Hindlimb muscle (tissue), 1 donor: ENCODE measurements around the gene G2E3. TPM values are rescaled to one million over a fixed set of nuclear protein-coding genes. Genes with fewer than 3 reads are reported as not detected.
"Not testable (repeated sequence)": the region's sequence is repeated elsewhere in the genome, so short reads cannot be mapped to it uniquely, and the experiment has no call there.

ENCODE experiments used
- DNase-seq: peaks from one replicate; pipeline ENCODE4 v3.0.0-alpha.2; 2013
- polyA plus RNA-seq: library from polyadenylated mRNA; unstranded; fragments of 120-200 nt; gene quantifications from one replicate; pipeline ENCODE4 v1.2.1, GENCODE V29; 2013; ENCODE audit not compliant: insufficient read length

Gene G2E3
- polyA plus RNA-seq, 1 donor = 15.0 TPM

- DNase-seq = no peak
Observed at GRCh38 chr14:30607156-30607780, 48.3 kb downstream of the G2E3 start.

- DNase-seq = no peak
Observed at GRCh38 chr14:30608533-30609006, 49.6 kb downstream of the G2E3 start.

- DNase-seq = peak; percentile 54
Observed at GRCh38 chr14:30610787-30611343, 51.9 kb downstream of the G2E3 start.

GRCh38 chr14:30614155-30614554 is 55.2 kb downstream of the G2E3 start:
- no peak for DNase-seq

- DNase-seq = no peak
Observed at GRCh38 chr14:30620178-30620577, 61.2 kb downstream of the G2E3 start.

GRCh38 chr14:30621354-30621939 is 62.5 kb downstream of the G2E3 start:
- DNase-seq = peak; percentile 39

- DNase-seq = peak; percentile 96
Observed at GRCh38 chr14:30621940-30622830, 63.2 kb downstream of the G2E3 start, which contains the start of gene SCFD1. Gene SCFD1, plus strand, starts transcription at chr14:30622319. Its CDS starts 20 bp downstream, at chr14:30622339.

GRCh38 chr14:30623412-30624131 is 64.6 kb downstream of the G2E3 start:
- no peak for DNase-seq

- no peak for DNase-seq
Observed at GRCh38 chr14:30624132-30624423, 65.1 kb downstream of the G2E3 start.

GRCh38 chr14:30625533-30625932 is 66.6 kb downstream of the G2E3 start:
- no peak for DNase-seq

GRCh38 chr14:30629432-30629831 is 70.5 kb downstream of the G2E3 start:
- DNase-seq = not testable (repeated sequence)

GRCh38 chr14:30630248-30630647 is 71.3 kb downstream of the G2E3 start:
- DNase-seq = no peak

GRCh38 chr14:30632730-30633129 is 73.8 kb downstream of the G2E3 start:
- no peak for DNase-seq

GRCh38 chr14:30638926-30639325 is 80.0 kb downstream of the G2E3 start:
- DNase-seq = no peak

- no peak for DNase-seq
Observed at GRCh38 chr14:30641207-30641606, 82.2 kb downstream of the G2E3 start.

- DNase-seq = not testable (repeated sequence)
Observed at GRCh38 chr14:30644462-30644861, 85.5 kb downstream of the G2E3 start.

GRCh38 chr14:30645600-30645999 is 86.6 kb downstream of the G2E3 start:
- no peak for DNase-seq

- DNase-seq = no peak
Observed at GRCh38 chr14:30648471-30648870, 89.5 kb downstream of the G2E3 start.

- no peak for DNase-seq
Observed at GRCh38 chr14:30651937-30652336, 93.0 kb downstream of the G2E3 start.

- no peak for DNase-seq
Observed at GRCh38 chr14:30655124-30655523, 96.2 kb downstream of the G2E3 start.

GRCh38 chr14:30655658-30656057 is 96.7 kb downstream of the G2E3 start:
- DNase-seq = no peak

- DNase-seq = peak; percentile 8
Observed at GRCh38 chr14:30656190-30656632, 97.3 kb downstream of the G2E3 start.
